Epithelial cell of esophagus (primary cell): ENCODE results near the gene TRAP1.
A peak's percentile ranks its signal among the peaks of the same experiment; 100 is the strongest.

Experiments used
- DNase-seq: peaks from one replicate; pipeline ENCODE4 v3.0.0; 2010; ENCODE audit warnings: low read depth
- H3K4me3 ChIP-seq: 2 replicates; pipeline ENCODE4 v1.5.1; 2011; ENCODE audit warnings: mild to moderate bottlenecking, low read length, control low read depth
- CTCF ChIP-seq: IDR thresholded peaks from 2 replicates; pipeline ENCODE4 v1.5.1; 2011; ENCODE audit warnings: low read depth, mild to moderate bottlenecking, low read length, control low read depth, inconsistent platforms; ENCODE audit not compliant: insufficient read depth; ENCODE audit errors: missing control alignments

Gene TRAP1

GRCh38 chr16:3637371-3637923, 79.9 kb downstream of the TRAP1 start:
- no peak for DNase-seq
- no peak for TF ChIP-seq CTCF
- no peak overlapping the region for H3K4me3 ChIP-seq

GRCh38 chr16:3625911-3626732, 91.2 kb downstream of the TRAP1 start:
- H3K4me3 ChIP-seq = no peak overlapping the region
- TF ChIP-seq CTCF = no peak
- no peak for DNase-seq

GRCh38 chr16:3625331-3625730, 92.0 kb downstream of the TRAP1 start:
- DNase-seq = no peak
- TF ChIP-seq CTCF = no peak
- H3K4me3 ChIP-seq = no peak overlapping the region

- no peak overlapping the region for H3K4me3 ChIP-seq
- DNase-seq = no peak
- TF ChIP-seq CTCF = no peak
These were observed 93.7 kb downstream of the TRAP1 start for GRCh38 chr16:3623642-3624041.

GRCh38 chr16:3618769-3619141, 98.6 kb downstream of the TRAP1 start:
- no peak for TF ChIP-seq CTCF
- no peak overlapping the region for H3K4me3 ChIP-seq
- DNase-seq = peak; percentile 83

- no peak for TF ChIP-seq CTCF
- H3K4me3 ChIP-seq = peak overlapping the region; percentile 88
- DNase-seq = no peak
These were observed 104.5 kb downstream of the TRAP1 start for GRCh38 chr16:3612510-3613466.
